Measurements from ENCODE around the gene CUL5. TPM values are rescaled to one million over a fixed set of nuclear protein-coding genes. Genes with fewer than 3 reads are reported as not detected.
"Not testable (repeated sequence)": the region's sequence is repeated elsewhere in the genome, so short reads cannot be mapped to it uniquely, and the experiment has no call there.

CUL5 gene
- total RNA-seq, 1 donor from 2014 or later, result 43.8 TPM

DNA sequence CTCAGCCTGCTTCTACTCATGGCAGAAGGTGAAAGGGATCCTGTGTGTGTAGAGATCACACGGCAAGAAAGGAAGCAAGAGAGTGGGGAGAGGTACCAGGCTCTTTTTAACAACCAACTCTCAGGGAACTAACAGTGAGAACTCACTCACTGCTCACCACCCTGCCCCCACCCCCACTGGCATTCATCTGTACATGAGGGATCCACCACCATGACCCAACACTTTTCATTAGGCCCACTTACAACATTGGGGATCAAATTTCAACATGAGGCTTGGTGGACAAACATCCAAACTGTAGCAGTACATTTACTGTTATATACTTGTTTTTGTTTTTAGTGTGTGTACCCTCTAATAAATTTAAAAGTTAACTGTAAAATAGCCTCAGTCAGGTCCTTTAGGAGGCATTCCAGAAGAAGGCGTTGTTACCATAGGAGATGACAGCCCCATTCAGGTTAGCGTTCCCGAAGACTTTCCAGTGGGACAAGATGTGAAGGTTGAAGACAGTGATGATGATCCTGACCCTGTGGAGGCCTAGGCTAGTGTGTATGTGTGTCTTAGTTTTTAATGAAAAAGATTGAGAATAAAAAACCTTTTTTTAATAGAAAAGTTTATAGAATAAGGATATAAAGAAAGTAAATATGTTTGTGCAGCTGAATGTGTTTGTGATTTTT is 11.3 kb downstream of the CUL5 start:
- DNase-seq (ENCODE audit: low read depth), result peak; percentile 34

- no peak for DNase-seq (ENCODE audit: low read depth)
Observed at GRCh38 chr11:108025387-108026080, 16.8 kb downstream of the CUL5 start.

GRCh38 chr11:108027057-108027456 is 18.4 kb downstream of the CUL5 start:
- DNase-seq (ENCODE audit: low read depth), result no peak

GRCh38 chr11:108028822-108029441 is 20.2 kb downstream of the CUL5 start:
- not testable (repeated sequence) for DNase-seq (ENCODE audit: low read depth)

DNA sequence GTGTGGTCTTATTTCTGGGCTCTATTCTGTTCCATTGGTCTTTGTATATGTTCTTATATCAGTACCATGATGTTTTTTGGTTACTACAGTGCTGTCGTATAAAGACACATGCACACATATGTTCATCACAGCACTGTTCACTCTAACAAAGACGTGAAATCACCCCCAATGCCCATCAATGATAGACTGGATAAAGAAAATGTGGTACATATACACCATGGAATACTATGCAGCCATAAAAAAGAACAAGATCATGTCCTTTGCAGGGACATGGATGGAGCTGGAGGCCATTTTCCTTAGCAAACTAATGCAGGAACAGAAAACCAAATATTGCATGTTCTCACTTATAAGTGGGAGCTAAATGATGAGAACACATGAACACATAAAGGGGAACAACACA is 22.9 kb downstream of the CUL5 start:
- not testable (repeated sequence) for DNase-seq (ENCODE audit: low read depth)

DNA sequence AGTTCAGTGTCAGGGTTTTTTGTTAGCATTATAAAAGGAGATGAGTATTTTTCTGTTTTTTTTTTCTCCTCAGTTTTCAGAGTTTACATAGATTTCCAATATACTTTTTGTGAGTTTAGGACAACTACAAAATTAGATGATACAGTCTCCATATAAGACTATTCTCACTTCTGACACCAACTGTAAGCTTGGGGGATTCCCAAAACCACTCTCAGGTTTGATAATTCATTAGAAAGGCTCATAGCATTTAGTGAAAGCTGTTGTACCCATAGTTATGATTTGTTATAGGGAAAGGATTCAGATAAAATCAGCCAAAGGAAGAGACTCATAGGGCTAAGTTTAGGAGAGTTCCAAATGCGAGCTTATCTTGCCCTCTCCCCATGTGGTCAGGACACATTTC is 24.1 kb downstream of the CUL5 start:
- no peak for DNase-seq (ENCODE audit: low read depth)

- DNase-seq (ENCODE audit: low read depth), result no peak
Observed at GRCh38 chr11:108034034-108034433, 25.3 kb downstream of the CUL5 start.

- DNase-seq (ENCODE audit: low read depth), result no peak
Observed at GRCh38 chr11:108034952-108035351, 26.3 kb downstream of the CUL5 start.

DNA sequence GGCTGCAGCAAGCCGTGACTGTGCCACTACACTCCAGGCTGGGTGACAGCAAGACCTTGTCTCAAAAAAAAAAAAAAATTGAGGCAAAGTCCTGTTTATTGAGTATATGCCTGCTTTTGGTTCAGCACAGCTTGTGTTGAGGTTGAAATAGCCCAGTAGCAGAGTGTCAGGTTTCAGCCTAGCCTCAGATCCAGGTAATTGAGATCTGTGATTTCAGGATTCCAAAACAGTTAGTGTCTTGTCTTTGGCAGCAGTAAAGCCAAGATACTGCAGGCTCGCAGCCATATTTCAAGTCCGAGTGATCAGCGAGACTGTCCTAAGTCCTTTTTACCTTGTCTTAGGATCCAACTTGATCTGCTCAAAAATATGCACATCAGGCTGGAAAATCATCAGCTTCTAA is 27.0 kb downstream of the CUL5 start:
- DNase-seq (ENCODE audit: low read depth), result no peak

- no peak for DNase-seq (ENCODE audit: low read depth)
Observed at GRCh38 chr11:108037211-108037610, 28.5 kb downstream of the CUL5 start.

GRCh38 chr11:108037636-108038035 is 28.9 kb downstream of the CUL5 start:
- no peak for DNase-seq (ENCODE audit: low read depth)

GRCh38 chr11:108048269-108048668 is 39.6 kb downstream of the CUL5 start:
- DNase-seq (ENCODE audit: low read depth), result no peak

DNA sequence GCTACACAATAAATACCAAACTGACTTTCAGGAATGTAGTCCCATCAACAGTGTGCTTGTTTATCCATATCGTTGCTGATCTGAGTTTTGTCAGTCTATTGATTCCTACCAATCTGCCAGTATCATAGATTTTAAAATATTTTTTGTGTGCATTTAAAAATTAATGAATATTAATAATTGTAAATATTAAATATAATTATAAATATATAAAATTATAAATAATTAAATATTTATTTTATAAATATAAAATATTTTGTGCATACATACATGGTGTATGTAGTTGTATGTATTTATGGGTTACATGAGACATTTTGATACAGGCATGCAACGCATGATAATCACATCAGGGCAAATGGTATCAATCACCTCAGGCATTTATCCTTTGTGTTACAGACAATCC is 53.6 kb downstream of the CUL5 start:
- DNase-seq (ENCODE audit: low read depth), result no peak

DNA sequence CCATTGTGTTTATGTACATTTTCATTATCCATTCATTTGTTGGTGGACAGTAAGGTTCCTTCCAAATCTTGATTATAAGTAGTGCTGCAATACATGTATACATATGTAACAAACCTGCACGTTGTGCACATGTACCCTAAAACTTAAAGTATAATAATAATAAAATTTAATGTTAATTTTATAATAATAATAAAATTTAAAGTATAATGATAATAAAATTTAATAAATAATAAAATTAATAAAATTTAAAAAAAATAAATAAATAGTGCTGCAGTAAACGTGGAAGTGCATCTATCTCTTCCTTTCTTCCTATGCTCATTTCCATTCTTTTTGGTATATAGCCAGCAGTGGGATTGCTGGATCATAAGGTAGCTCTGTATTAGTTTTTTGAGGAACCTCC is 54.7 kb downstream of the CUL5 start:
- no peak for DNase-seq (ENCODE audit: low read depth)

- DNase-seq (ENCODE audit: low read depth), result peak; percentile 42
Observed at GRCh38 chr11:108069947-108070346, 61.2 kb downstream of the CUL5 start.

DNA sequence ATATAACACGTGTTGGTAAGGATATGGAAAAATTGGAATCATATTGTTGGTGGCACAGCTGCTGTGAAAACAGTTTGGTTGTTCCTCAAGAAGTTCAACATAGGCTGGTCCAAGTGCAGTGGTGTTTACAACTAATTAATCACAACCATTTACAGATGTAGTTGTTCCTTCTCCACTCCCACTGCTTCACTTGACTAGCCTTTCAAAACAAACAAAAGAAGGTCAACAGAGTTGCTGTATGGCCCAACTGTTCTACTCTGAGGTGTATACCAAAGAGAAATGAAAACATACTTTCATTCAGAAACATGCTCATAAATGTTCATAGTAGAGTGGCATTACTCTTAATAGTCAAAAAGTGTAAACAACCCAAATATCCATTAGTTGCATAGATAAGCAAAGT is 76.1 kb downstream of the CUL5 start:
- DNase-seq (ENCODE audit: low read depth), result peak; percentile 44

- no peak for DNase-seq (ENCODE audit: low read depth)
Observed at GRCh38 chr11:108085672-108086071, 77.0 kb downstream of the CUL5 start.

DNA sequence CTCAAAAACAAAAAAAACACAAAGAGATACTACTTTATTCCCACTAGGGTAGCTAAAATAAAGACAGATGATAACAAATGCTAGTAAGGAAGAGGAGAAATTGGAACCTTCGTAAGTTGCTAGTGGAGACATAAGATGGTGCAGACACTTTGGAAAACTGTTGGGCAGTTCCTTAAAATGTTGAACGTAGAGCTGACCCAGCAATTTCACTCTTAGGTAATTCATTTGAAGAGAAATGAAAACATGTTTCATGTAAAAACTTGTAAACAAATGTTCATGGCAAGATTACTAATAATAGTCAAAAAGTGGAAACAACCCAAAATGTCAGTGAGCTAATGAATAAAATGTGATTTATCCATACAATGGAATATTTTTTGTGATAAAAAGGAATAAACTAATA is 83.4 kb downstream of the CUL5 start:
- no peak for DNase-seq (ENCODE audit: low read depth)

GRCh38 chr11:108093128-108093904 is 84.6 kb downstream of the CUL5 start:
- no peak for DNase-seq (ENCODE audit: low read depth)

DNA sequence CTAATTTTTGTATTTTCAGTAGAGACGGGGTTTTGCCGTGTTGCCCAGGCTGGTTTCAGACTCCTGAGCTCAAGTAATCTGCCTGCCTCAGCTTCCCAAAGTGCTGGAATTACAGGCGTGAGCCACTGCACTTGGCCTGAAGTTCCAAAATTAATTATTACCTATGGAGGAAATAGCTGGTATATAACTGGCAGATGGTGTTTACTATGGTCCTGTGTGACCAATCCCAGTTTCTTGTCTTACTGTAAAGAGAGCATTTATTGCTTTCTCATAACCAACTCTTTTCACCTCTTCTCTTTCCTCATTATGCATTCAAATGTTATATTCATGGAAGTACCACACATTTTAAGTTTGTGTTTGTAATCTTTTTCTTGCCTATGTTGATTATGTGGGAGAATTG is 88.5 kb downstream of the CUL5 start:
- DNase-seq (ENCODE audit: low read depth), result peak; percentile 25

- DNase-seq (ENCODE audit: low read depth), result no peak
Observed at GRCh38 chr11:108101090-108101775, 92.5 kb downstream of the CUL5 start.

DNA sequence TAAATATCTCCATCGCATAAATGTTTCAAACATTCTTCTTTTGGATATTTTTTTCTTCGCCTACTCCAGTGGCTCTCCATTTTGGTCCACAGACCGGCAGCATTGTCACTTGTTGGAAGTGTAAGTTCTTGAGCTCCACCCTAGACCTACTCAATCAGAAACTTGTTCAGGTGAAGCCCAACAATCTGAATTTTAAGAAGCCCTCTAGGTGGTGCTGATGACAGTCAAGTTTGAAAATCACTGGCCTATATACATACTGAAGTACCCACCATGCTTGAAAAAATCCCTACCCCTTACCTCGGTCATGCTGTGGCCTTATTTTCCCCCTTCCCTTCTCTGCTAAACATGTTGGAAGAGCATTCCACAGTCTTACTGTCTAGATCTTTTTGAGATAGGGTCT is 102.4 kb downstream of the CUL5 start:
- DNase-seq (ENCODE audit: low read depth), result no peak
